Naive thymus-derived CD4-positive, alpha-beta T cell (primary cell): ENCODE measurements around the gene EPHA7. TPM values are rescaled to one million over a fixed set of nuclear protein-coding genes. Genes with fewer than 3 reads are reported as not detected.

ENCODE experiments used
- ATAC-seq: fragments of 150-1000 bp; cut with Tn5 transposase; 2 replicates; pipeline ENCODE4 v1.10.0; 2021; ENCODE audit warnings: mild to moderate bottlenecking, moderate library complexity
- CTCF ChIA-PET: fragments of 350-600 bp; sonication (Branson Sonifier 250); formaldehyde crosslinking; loops from one replicate; lab custom pipeline; 2021; ENCODE audit warnings: antibody characterized with exemption; lab: Charles Lee
- POLR2A ChIA-PET: fragments of 350-600 bp; sonication (Branson Sonifier 250); formaldehyde crosslinking; loops from one replicate; lab custom pipeline; 2021; ENCODE audit warnings: antibody characterized with exemption, inconsistent platforms; lab: Charles Lee
- DNase-seq, 9 donors: peaks; one replicate each; pipeline versions ENCODE4 v3.0.0 to v3.0.0-alpha.2; 2020 to 2022; ENCODE audit warnings: mixed read lengths in 1 of 9
- H3K27ac ChIP-seq: one replicate; pipeline ENCODE4 v1.7.0; 2013; ENCODE audit warnings: mild to moderate bottlenecking, low read depth, low read length, moderate library complexity
- H3K27me3 ChIP-seq, 2 donors: one replicate each; pipeline ENCODE4 v1.7.0; 2013; ENCODE audit warnings: low read length in 2 of 2, mild to moderate bottlenecking in 2 of 2, moderate library complexity in 2 of 2; ENCODE audit not compliant: control insufficient read depth in 2 of 2, insufficient read depth in 2 of 2
- H3K36me3 ChIP-seq, 3 experiments: 1 replicate in 2 of 3; 2 replicates in 1 of 3; pipeline ENCODE4 v1.7.0; 2013; ENCODE audit warnings: low read length in 3 of 3, mild to moderate bottlenecking in 3 of 3, moderate library complexity in 1 of 3; ENCODE audit not compliant: insufficient read depth in 3 of 3, control insufficient read depth in 2 of 3
- H3K4me1 ChIP-seq, 2 donors: one replicate each; pipeline ENCODE4 v1.7.0; 2013; ENCODE audit warnings: low read length in 2 of 2, mild to moderate bottlenecking in 2 of 2, moderate library complexity in 1 of 2; ENCODE audit not compliant: control insufficient read depth in 2 of 2, insufficient read depth in 2 of 2
- H3K4me3 ChIP-seq: 2 replicates; pipeline ENCODE4 v1.7.0; 2013; ENCODE audit warnings: mild to moderate bottlenecking, low read length
- H3K9me3 ChIP-seq, 3 experiments: 1 replicate in 2 of 3; 2 replicates in 1 of 3; pipeline ENCODE4 v1.7.0; 2013; ENCODE audit warnings: low read length in 3 of 3; ENCODE audit not compliant: control insufficient read depth in 2 of 3
- H3K27ac Mint-ChIP-seq, 9 donors: one replicate each; pipeline ENCODE4 v1.8.0; 2020 to 2022; ENCODE audit warnings: mixed read lengths in 9 of 9, mild to moderate bottlenecking in 8 of 9, moderate library complexity in 5 of 9, inconsistent platforms in 2 of 9
- H3K27me3 Mint-ChIP-seq, 5 donors: one replicate each; pipeline ENCODE4 v1.8.0; 2021 to 2022; ENCODE audit warnings: mixed read lengths in 5 of 5, mild to moderate bottlenecking in 1 of 5
- H3K36me3 Mint-ChIP-seq, 5 donors: one replicate each; pipeline ENCODE4 v1.8.0; 2020 to 2022; ENCODE audit warnings: mixed read lengths in 5 of 5, mild to moderate bottlenecking in 3 of 5, inconsistent platforms in 1 of 5
- H3K4me1 Mint-ChIP-seq, 7 donors: one replicate each; pipeline ENCODE4 v1.8.0; 2020 to 2022; ENCODE audit warnings: mixed read lengths in 7 of 7, mild to moderate bottlenecking in 3 of 7, inconsistent platforms in 1 of 7
- H3K4me3 Mint-ChIP-seq, 10 donors: one replicate each; pipeline ENCODE4 v1.8.0; 2020 to 2022; ENCODE audit warnings: mild to moderate bottlenecking in 10 of 10, mixed read lengths in 10 of 10, moderate library complexity in 6 of 10, inconsistent platforms in 2 of 10
- H3K9me3 Mint-ChIP-seq, 11 donors: one replicate each; pipeline ENCODE4 v1.8.0; 2020 to 2022; ENCODE audit warnings: mixed read lengths in 11 of 11, mild to moderate bottlenecking in 4 of 11, inconsistent platforms in 1 of 11, moderate library complexity in 1 of 11
- intact Hi-C, 2 donors: fragments of 100-400 bp; cut with micrococcal nuclease; formaldehyde crosslinking; loops; one replicate each; pipeline ENCODE4 v1.15.1; 2023
- polyA plus RNA-seq, 2 donors: library from polyadenylated mRNA; unstranded; fragments of 300-500 nt; fragmentation: Illumina TruSeq; gene quantifications; one replicate each; pipeline ENCODE4 v1.2.3, GENCODE V29; 2021
- total RNA-seq, 6 experiments: library from RNA in 5 of 6; stranded (reverse) in 5 of 6; gene quantifications; 1 replicate in 5 of 6; 2 replicates in 1 of 6; pipeline ENCODE4 v1.2.3 and lab custom pipeline; 2021 to 2026

EPHA7 gene
- total and polyA plus RNA-seq, 7 experiments from 2014 or later, result not detected

GRCh38 chr6:93218096-93218495 lies 201.3 kb downstream of the EPHA7 start:
- H3K4me1 Mint-ChIP-seq, result no peaks in the 10 kb centered on the region
- no peaks in the 10 kb centered on the region for H3K27me3 ChIP-seq
- H3K27ac ChIP-seq, result no peak overlapping the region
- intact Hi-C loops, result no loop called here
- H3K4me3 ChIP-seq, result no peak overlapping the region
- CTCF ChIA-PET, result no interaction called here
- no peaks in the 10 kb centered on the region for H3K36me3 ChIP-seq
- POLR2A ChIA-PET, result no interaction called here
- no peak overlapping the region for H3K27ac Mint-ChIP-seq
- ATAC-seq (no peak), DNase-seq (no peak)
- H3K9me3 ChIP-seq, result peaks cover 0 to 6% (median 0%) of the 10 kb centered on the region in 3 experiments
- H3K9me3 Mint-ChIP-seq, result peaks cover 0 to 25% (median 9%) of the 10 kb centered on the region in 11 donors
- H3K36me3 Mint-ChIP-seq, result no peaks in the 10 kb centered on the region
- H3K27me3 Mint-ChIP-seq, result no peaks in the 10 kb centered on the region
- H3K4me1 ChIP-seq, result no peaks in the 10 kb centered on the region
- no peak overlapping the region for H3K4me3 Mint-ChIP-seq

- no peaks in the 10 kb centered on the region for H3K4me1 ChIP-seq
- H3K4me3 ChIP-seq, result no peak overlapping the region
- H3K27ac ChIP-seq, result no peak overlapping the region
- no peak overlapping the region for H3K4me3 Mint-ChIP-seq
- no peak for ATAC-seq
- DNase-seq, result no peak
- no peaks in the 10 kb centered on the region for H3K9me3 ChIP-seq
- no peak overlapping the region for H3K27ac Mint-ChIP-seq
- no peaks in the 10 kb centered on the region for H3K36me3 Mint-ChIP-seq
- H3K27me3 Mint-ChIP-seq, result no peaks in the 10 kb centered on the region
- H3K4me1 Mint-ChIP-seq, result no peaks in the 10 kb centered on the region
- intact Hi-C loops, result no loop called here
- H3K36me3 ChIP-seq, result no peaks in the 10 kb centered on the region
- peaks cover 0 to 27% (median 5%) of the 10 kb centered on the region in 11 donors for H3K9me3 Mint-ChIP-seq
- no peaks in the 10 kb centered on the region for H3K27me3 ChIP-seq
- ChIA-PET CTCF (no interaction called here), POLR2A (no interaction called here)
Observed at GRCh38 chr6:93213028-93213427, 206.3 kb downstream of the EPHA7 start.

- Mint-ChIP-seq H3K27me3 (no peaks in the 10 kb centered on the region), H3K36me3 (no peaks in the 10 kb centered on the region), H3K27ac (no peak overlapping the region), H3K4me3 (no peak overlapping the region), H3K9me3 (peaks cover 0 to 19% (median 5%) of the 10 kb centered on the region in 11 donors), H3K4me1 (no peaks in the 10 kb centered on the region)
- H3K27ac ChIP-seq, result no peak overlapping the region
- no peak overlapping the region for H3K4me3 ChIP-seq
- no peaks in the 10 kb centered on the region for H3K9me3 ChIP-seq
- H3K4me1 ChIP-seq, result no peaks in the 10 kb centered on the region
- CTCF ChIA-PET, result interaction anchor here (0.6 kb wide), 1 partner anchor 7 kb away, joined by 4 read pairs; no protein-coding TSS in a partner anchor
- POLR2A ChIA-PET, result no interaction called here
- H3K36me3 ChIP-seq, result no peaks in the 10 kb centered on the region
- no peaks in the 10 kb centered on the region for H3K27me3 ChIP-seq
- ATAC-seq, result no peak
- no peak for DNase-seq
- intact Hi-C loops, result no loop called here
Observed at GRCh38 chr6:93210908-93211307, 208.5 kb downstream of the EPHA7 start.

- Histone ChIP-seq H3K9me3 (no peaks in the 10 kb centered on the region), H3K4me3 (no peak overlapping the region), H3K27ac (no peak overlapping the region), H3K4me1 (no peaks in the 10 kb centered on the region), H3K36me3 (no peaks in the 10 kb centered on the region), H3K27me3 (no peaks in the 10 kb centered on the region)
- Mint-ChIP-seq H3K36me3 (no peaks in the 10 kb centered on the region), H3K4me3 (no peak overlapping the region), H3K27me3 (no peaks in the 10 kb centered on the region), H3K27ac (no peak overlapping the region), H3K9me3 (peaks cover 0 to 32% (median 4%) of the 10 kb centered on the region in 11 donors), H3K4me1 (no peaks in the 10 kb centered on the region)
- ATAC-seq (no peak), DNase-seq (no peak)
- intact Hi-C loops, result no loop called here
- CTCF ChIA-PET, result no interaction called here
- POLR2A ChIA-PET, result no interaction called here
Observed at GRCh38 chr6:93209358-93209757, 210.0 kb downstream of the EPHA7 start.

GRCh38 chr6:93196406-93196970 lies 222.9 kb downstream of the EPHA7 start:
- Mint-ChIP-seq H3K27me3 (no peaks in the 10 kb centered on the region), H3K4me1 (no peaks in the 10 kb centered on the region), H3K4me3 (no peak overlapping the region), H3K9me3 (peaks cover 0 to 12% (median 5%) of the 10 kb centered on the region in 11 donors), H3K27ac (no peak overlapping the region), H3K36me3 (no peaks in the 10 kb centered on the region)
- CTCF ChIA-PET, result no interaction called here
- H3K36me3 ChIP-seq, result no peaks in the 10 kb centered on the region
- no peaks in the 10 kb centered on the region for H3K4me1 ChIP-seq
- ATAC-seq (no peak), DNase-seq (no peak)
- no peaks in the 10 kb centered on the region for H3K9me3 ChIP-seq
- no peak overlapping the region for H3K27ac ChIP-seq
- H3K27me3 ChIP-seq, result no peaks in the 10 kb centered on the region
- intact Hi-C loops, result no loop called here
- POLR2A ChIA-PET, result no interaction called here
- no peak overlapping the region for H3K4me3 ChIP-seq

GRCh38 chr6:93194480-93194879 lies 224.9 kb downstream of the EPHA7 start:
- no peak overlapping the region for H3K27ac Mint-ChIP-seq
- DNase-seq, result no peak
- peaks cover 0 to 13% (median 3%) of the 10 kb centered on the region in 11 donors for H3K9me3 Mint-ChIP-seq
- H3K27me3 Mint-ChIP-seq, result no peaks in the 10 kb centered on the region
- no peaks in the 10 kb centered on the region for H3K4me1 ChIP-seq
- no peaks in the 10 kb centered on the region for H3K9me3 ChIP-seq
- no peak overlapping the region for H3K4me3 Mint-ChIP-seq
- ChIA-PET CTCF (no interaction called here), POLR2A (no interaction called here)
- H3K36me3 Mint-ChIP-seq, result no peaks in the 10 kb centered on the region
- H3K4me3 ChIP-seq, result no peak overlapping the region
- H3K36me3 ChIP-seq, result no peaks in the 10 kb centered on the region
- intact Hi-C loops, result no loop called here
- no peak for ATAC-seq
- no peaks in the 10 kb centered on the region for H3K27me3 ChIP-seq
- no peak overlapping the region for H3K27ac ChIP-seq
- no peaks in the 10 kb centered on the region for H3K4me1 Mint-ChIP-seq

- Mint-ChIP-seq H3K4me3 (no peak overlapping the region), H3K4me1 (no peaks in the 10 kb centered on the region), H3K27ac (no peak overlapping the region)
Observed at GRCh38 chr6:93193868-93194267, 225.5 kb downstream of the EPHA7 start.

More at GRCh38 chr6:93193868-93194267, 225.5 kb downstream of the EPHA7 start:
- no peaks in the 10 kb centered on the region for H3K27me3 ChIP-seq
- intact Hi-C loops, result no loop called here
- peaks cover 0 to 10% (median 3%) of the 10 kb centered on the region in 11 donors for H3K9me3 Mint-ChIP-seq
- H3K36me3 ChIP-seq, result no peaks in the 10 kb centered on the region
- H3K27me3 Mint-ChIP-seq, result no peaks in the 10 kb centered on the region
- H3K9me3 ChIP-seq, result no peaks in the 10 kb centered on the region
- DNase-seq (no peak), ATAC-seq (no peak)
- H3K27ac ChIP-seq, result no peak overlapping the region
- H3K4me3 ChIP-seq, result no peak overlapping the region
- no peaks in the 10 kb centered on the region for H3K36me3 Mint-ChIP-seq
- H3K4me1 ChIP-seq, result no peaks in the 10 kb centered on the region
- CTCF ChIA-PET, result no interaction called here
- POLR2A ChIA-PET, result no interaction called here
